Kidney (tissue), 14 donors: ENCODE measurements around the gene TSPAN31. TPM values are rescaled to one million over a fixed set of nuclear protein-coding genes. Genes with fewer than 3 reads are reported as not detected.

Experiments used
- DNase-seq, 5 donors: peaks; one replicate each; pipeline ENCODE4 v3.0.0-alpha.2; 2013 to 2020
- FAIRE-seq: peaks from 2 replicates; lab custom pipeline; 2012; peaks lifted over from hg19 to GRCh38; lab: Jason Lieb, UNC
- H3K27ac ChIP-seq, 2 donors: one replicate each; pipeline ENCODE4 v1.7.0; 2013; ENCODE audit warnings: low read depth in 2 of 2, low read length in 2 of 2, inconsistent platforms in 1 of 2
- H3K27me3 ChIP-seq: one replicate; pipeline ENCODE4 v1.7.1; 2013; ENCODE audit warnings: low read length, inconsistent platforms; ENCODE audit not compliant: control insufficient read depth, insufficient read depth
- H3K36me3 ChIP-seq, 3 donors: one replicate each; pipeline versions ENCODE4 v1.7.0 to v1.7.1; 2013; ENCODE audit warnings: low read length in 3 of 3, control low read depth in 1 of 3, inconsistent platforms in 1 of 3; ENCODE audit not compliant: insufficient read depth in 3 of 3, control insufficient read depth in 2 of 3
- H3K4me1 ChIP-seq, 3 donors: one replicate each; pipeline versions ENCODE4 v1.7.0 to v1.7.1; 2013; ENCODE audit warnings: low read length in 3 of 3, inconsistent platforms in 1 of 3, low read depth in 1 of 3; ENCODE audit not compliant: control insufficient read depth in 2 of 3, insufficient read depth in 2 of 3
- H3K4me3 ChIP-seq, 3 donors: one replicate each; pipeline versions ENCODE4 v1.7.0 to v1.8.1; 2013; ENCODE audit warnings: low read length in 3 of 3, control low read depth in 1 of 3, inconsistent platforms in 1 of 3
- H3K9ac ChIP-seq, 3 donors: one replicate each; pipeline versions ENCODE4 v1.7.0 to v1.7.1; 2013; ENCODE audit warnings: low read length in 3 of 3, control low read depth in 1 of 3, inconsistent platforms in 1 of 3
- H3K9me3 ChIP-seq, 3 donors: one replicate each; pipeline versions ENCODE4 v1.7.0 to v1.7.1; 2013; ENCODE audit warnings: low read length in 3 of 3, control low read depth in 1 of 3, inconsistent platforms in 1 of 3; ENCODE audit not compliant: control insufficient read depth in 2 of 3, insufficient read depth in 1 of 3
- intact Hi-C: fragments of 100-400 bp; cut with DNase I; formaldehyde crosslinking; loops from one replicate; pipeline ENCODE4 v1.11.1; 2022
- polyA plus RNA-seq: library from polyadenylated mRNA; stranded (reverse); fragments of 350-450 nt; fragmentation: Illumina TruSeq; extraction: RNeasy Lipid Tissue Mini Kit (QIAGEN cat#74804); gene quantifications from one replicate; pipeline ENCODE4 v1.2.3, GENCODE V29; 2014; ENCODE audit warnings: low read depth, low replicate concordance; ENCODE audit not compliant: insufficient read depth
- total RNA-seq: library from RNA; stranded (reverse); fragmentation: NEBNext Ultra II Directional; extraction: Animal tissue kit (Norgen Biotek cat#: 25700); gene quantifications from one replicate; pipeline ENCODE4 v1.2.1, GENCODE V29; 2021
- TF ChIP-seq, protein P1 (sequence below): IDR thresholded peaks from 3 replicates; pipeline ENCODE4 v1.5.1; 2012; ENCODE audit warnings: mild to moderate bottlenecking, moderate library complexity, borderline replicate concordance; ENCODE audit not compliant: insufficient read depth; ENCODE audit errors: extremely low read depth
- donor health status: control.
- donor health status: control.
- donor health status: control.
- donor health status: control.
- donor health status: control.
- donor health status: DM: yes; HTN: yes; CAD: no.
- donor health status: Normal renal cell carcinoma (clear cell type).

TSPAN31 gene
- total and polyA plus RNA-seq, 2 donors from 2014 or later = 53.3 to 60.1 TPM

DNA sequence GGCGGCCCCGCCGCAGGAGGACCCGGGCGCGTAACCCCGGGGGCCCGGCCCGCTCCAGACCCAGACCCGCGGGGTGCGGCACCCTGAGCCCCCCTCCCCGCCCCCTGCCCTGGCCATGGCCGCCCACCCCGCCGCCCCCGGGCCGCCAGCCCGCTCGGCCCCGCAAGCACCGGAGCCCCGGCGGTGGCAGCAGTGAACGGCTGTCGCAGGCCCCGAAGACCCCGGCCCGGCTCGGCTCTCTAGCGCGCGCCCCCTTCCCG, 10.3 kb downstream of the TSPAN31 start:
- H3K27ac ChIP-seq = no peak overlapping the region
- H3K4me1 ChIP-seq = peaks cover 4 to 21% (median 6%) of the 10 kb centered on the region in 3 donors
- intact Hi-C loops = no loop called here
- peak overlapping the region in 1 of 3 donors; percentile 73 for H3K4me3 ChIP-seq
- TF ChIP-seq, protein P1, sequence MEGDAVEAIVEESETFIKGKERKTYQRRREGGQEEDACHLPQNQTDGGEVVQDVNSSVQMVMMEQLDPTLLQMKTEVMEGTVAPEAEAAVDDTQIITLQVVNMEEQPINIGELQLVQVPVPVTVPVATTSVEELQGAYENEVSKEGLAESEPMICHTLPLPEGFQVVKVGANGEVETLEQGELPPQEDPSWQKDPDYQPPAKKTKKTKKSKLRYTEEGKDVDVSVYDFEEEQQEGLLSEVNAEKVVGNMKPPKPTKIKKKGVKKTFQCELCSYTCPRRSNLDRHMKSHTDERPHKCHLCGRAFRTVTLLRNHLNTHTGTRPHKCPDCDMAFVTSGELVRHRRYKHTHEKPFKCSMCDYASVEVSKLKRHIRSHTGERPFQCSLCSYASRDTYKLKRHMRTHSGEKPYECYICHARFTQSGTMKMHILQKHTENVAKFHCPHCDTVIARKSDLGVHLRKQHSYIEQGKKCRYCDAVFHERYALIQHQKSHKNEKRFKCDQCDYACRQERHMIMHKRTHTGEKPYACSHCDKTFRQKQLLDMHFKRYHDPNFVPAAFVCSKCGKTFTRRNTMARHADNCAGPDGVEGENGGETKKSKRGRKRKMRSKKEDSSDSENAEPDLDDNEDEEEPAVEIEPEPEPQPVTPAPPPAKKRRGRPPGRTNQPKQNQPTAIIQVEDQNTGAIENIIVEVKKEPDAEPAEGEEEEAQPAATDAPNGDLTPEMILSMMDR = no peak
- no peaks in the 10 kb centered on the region for H3K27me3 ChIP-seq
- peaks cover 2 to 8% (median 4%) of the 10 kb centered on the region in 3 donors for H3K36me3 ChIP-seq
- H3K9me3 ChIP-seq = no peaks in the 10 kb centered on the region
- H3K9ac ChIP-seq = no peak overlapping the region
- FAIRE-seq (no peak), DNase-seq (peak in 1 of 5 donors; percentile 81)

- FAIRE-seq (no peak), DNase-seq (peak in 4 of 5 donors; percentile 54 to 84 (median 70))
- no peaks in the 10 kb centered on the region for H3K9me3 ChIP-seq
- H3K9ac ChIP-seq = peak overlapping the region in 2 of 3 donors; percentile 4 to 52
- intact Hi-C loops = no loop called here
- peak overlapping the region in 1 of 2 donors; percentile 63 for H3K27ac ChIP-seq
- TF ChIP-seq, protein P1 = no peak
- peak overlapping the region; percentile 42 to 73 (median 61) for H3K4me3 ChIP-seq
- H3K27me3 ChIP-seq = no peaks in the 10 kb centered on the region
- H3K36me3 ChIP-seq = peaks cover 0 to 4% (median 4%) of the 10 kb centered on the region in 3 donors
- H3K4me1 ChIP-seq = peaks cover 4 to 20% (median 6%) of the 10 kb centered on the region in 3 donors
Measured at GRCh38 chr12:57755454-57756372, 10.9 kb downstream of the TSPAN31 start.

GRCh38 chr12:57756406-57757341, 11.8 kb downstream of the TSPAN31 start:
- Histone ChIP-seq H3K27me3 (no peaks in the 10 kb centered on the region), H3K9me3 (no peaks in the 10 kb centered on the region), H3K4me3 (peak overlapping the region; percentile 42 to 73 (median 61)), H3K27ac (no peak overlapping the region), H3K36me3 (peaks cover 0 to 4% (median 4%) of the 10 kb centered on the region in 3 donors), H3K9ac (peak overlapping the region in 2 of 3 donors; percentile 34 to 52), H3K4me1 (peaks cover 4 to 12% (median 6%) of the 10 kb centered on the region in 3 donors)
- TF ChIP-seq, protein P1 = peak; percentile 35
- DNase-seq (peak in 3 of 5 donors; percentile 35 to 80 (median 58)), FAIRE-seq (no peak)
- intact Hi-C loops = no loop called here
